Hepatocyte (in vitro differentiated cells): Measurements from ENCODE around the gene CDO1. TPM values are rescaled to one million over a fixed set of nuclear protein-coding genes. Genes with fewer than 3 reads are reported as not detected.

Source experiments
- DNase-seq: peaks from one replicate; pipeline ENCODE4 v3.0.0-alpha.2; 2016; ENCODE audit warnings: low spot score
- H2AFZ ChIP-seq: fragments of 200-600 bp; sonication (generic); 2 replicates; pipeline ENCODE4 v1.6.0; 2016; ENCODE audit warnings: antibody characterized with exemption, mild to moderate bottlenecking
- H3K27ac ChIP-seq: fragments of 200-600 bp; sonication (generic); 2 replicates; pipeline ENCODE4 v1.5.1; 2016; ENCODE audit warnings: mild to moderate bottlenecking
- H3K27me3 ChIP-seq: fragments of 200-600 bp; sonication (generic); 2 replicates; pipeline ENCODE4 v1.6.1; 2016
- H3K36me3 ChIP-seq: fragments of 200-600 bp; sonication (generic); replicated peaks from 2 replicates; pipeline ENCODE4 v1.5.1; 2016; ENCODE audit warnings: low read depth; ENCODE audit not compliant: insufficient read depth
- H3K4me1 ChIP-seq: fragments of 200-600 bp; sonication (generic); 2 replicates; pipeline ENCODE4 v1.5.1; 2016; ENCODE audit warnings: mild to moderate bottlenecking, moderate library complexity; ENCODE audit not compliant: insufficient read depth
- H3K4me2 ChIP-seq: fragments of 200-600 bp; sonication (generic); 2 replicates; pipeline ENCODE4 v1.6.0; 2016
- H3K4me3 ChIP-seq: fragments of 200-600 bp; sonication (generic); 2 replicates; pipeline ENCODE4 v1.5.1; 2016; ENCODE audit warnings: mild to moderate bottlenecking
- H3K79me2 ChIP-seq: fragments of 200-600 bp; sonication (generic); 2 replicates; pipeline ENCODE4 v1.6.0; 2017; ENCODE audit warnings: mild to moderate bottlenecking
- H3K9me2 ChIP-seq: fragments of 200-600 bp; sonication (generic); replicated peaks from 2 replicates; pipeline ENCODE4 v1.6.0; 2017; ENCODE audit warnings: mild to moderate bottlenecking; ENCODE audit not compliant: insufficient read depth
- H3K9me3 ChIP-seq: fragments of 200-600 bp; sonication (generic); 2 replicates; pipeline ENCODE4 v1.5.1; 2016; ENCODE audit warnings: low read depth, mild to moderate bottlenecking
- H4K20me1 ChIP-seq: fragments of 200-600 bp; sonication (generic); 2 replicates; pipeline ENCODE4 v1.6.0; 2016; ENCODE audit warnings: mild to moderate bottlenecking; ENCODE audit not compliant: insufficient read depth, poor library complexity, severe bottlenecking
- CTCF ChIP-seq: fragments of 200-600 bp; sonication (generic); IDR thresholded peaks from 2 replicates; pipeline ENCODE4 v1.5.1; 2016; ENCODE audit warnings: antibody characterized with exemption, mild to moderate bottlenecking; ENCODE audit not compliant: poor library complexity
- EZH2 ChIP-seq: fragments of 200-600 bp; sonication (generic); IDR thresholded peaks from 2 replicates; pipeline ENCODE4 v1.6.1; 2016; ENCODE audit warnings: antibody characterized with exemption, mild to moderate bottlenecking, borderline replicate concordance
- EZH2phosphoT487 ChIP-seq: fragments of 200-600 bp; sonication (generic); IDR thresholded peaks from one replicate; pipeline ENCODE4 v1.6.1; 2018; ENCODE audit warnings: antibody characterized with exemption, mild to moderate bottlenecking, low read depth, moderate library complexity; ENCODE audit not compliant: unreplicated experiment, severe bottlenecking
- WGBS: methylation state at CpG from one replicate; pipeline ENCODE4 v1.1.6; 2016; ENCODE audit warnings: low lambda C conversion rate; ENCODE audit errors: missing lambda C conversion rate; 5-methylcytosine and 5-hydroxymethylcytosine counted together
- polyA plus RNA-seq: library from polyadenylated mRNA; unstranded; fragments of >200 nt; fragmentation: Nextera tagmentation; extraction: Ambion mirVana; gene quantifications from 2 replicates; pipeline ENCODE4 v1.2.1, GENCODE V29; 2016
- total RNA-seq: library from RNA; depleted of rRNA; stranded (reverse); fragments of >200 nt; gene quantifications from 2 replicates; pipeline ENCODE4 v1.2.3, GENCODE V29; 2014

The CDO1 gene
- total and polyA plus RNA-seq, 2 experiments from 2014 or later, result 17.5 to 29.8 TPM

GRCh38 chr5:115775999-115776398, 40.5 kb downstream of the CDO1 start:
- TF ChIP-seq CTCF, result no peak
- no peak for TF ChIP-seq EZH2phosphoT487
- TF ChIP-seq EZH2, result no peak
- Histone ChIP-seq H2AFZ (no peak overlapping the region), H3K4me1 (no peaks in the 10 kb centered on the region), H3K4me3 (no peak overlapping the region), H3K79me2 (no peaks in the 10 kb centered on the region), H3K27ac (no peak overlapping the region), H4K20me1 (no peaks in the 10 kb centered on the region), H3K36me3 (no peaks in the 10 kb centered on the region), H3K27me3 (no peaks in the 10 kb centered on the region), H3K4me2 (no peak overlapping the region), H3K9me2 (no peaks in the 10 kb centered on the region), H3K9me3 (no peaks in the 10 kb centered on the region)
- DNase-seq, result no peak
- WGBS, result 74% methylated on average over 4 of the region's 4 CpGs

GRCh38 chr5:115774684-115775083, 41.8 kb downstream of the CDO1 start:
- 91% methylated on average over 3 of the region's 3 CpGs for WGBS
- no peak overlapping the region for H3K4me3 ChIP-seq
- DNase-seq, result no peak

GRCh38 chr5:115772731-115773475, 43.6 kb downstream of the CDO1 start:
- TF ChIP-seq CTCF (no peak), EZH2 (no peak), EZH2phosphoT487 (no peak)
- Histone ChIP-seq H3K27ac (no peak overlapping the region), H3K36me3 (no peaks in the 10 kb centered on the region), H3K4me1 (no peaks in the 10 kb centered on the region), H4K20me1 (no peaks in the 10 kb centered on the region), H2AFZ (no peak overlapping the region), H3K79me2 (no peaks in the 10 kb centered on the region), H3K9me3 (no peaks in the 10 kb centered on the region), H3K4me3 (no peak overlapping the region), H3K9me2 (no peaks in the 10 kb centered on the region), H3K4me2 (no peak overlapping the region), H3K27me3 (no peaks in the 10 kb centered on the region)
- DNase-seq, result no peak
- 54% methylated on average over 2 of the region's 2 CpGs for WGBS

More at GRCh38 chr5:115774684-115775083, 41.8 kb downstream of the CDO1 start:
- Histone ChIP-seq H4K20me1 (no peaks in the 10 kb centered on the region), H3K9me3 (no peaks in the 10 kb centered on the region), H3K4me2 (no peak overlapping the region), H2AFZ (no peak overlapping the region), H3K9me2 (no peaks in the 10 kb centered on the region), H3K36me3 (no peaks in the 10 kb centered on the region), H3K27ac (no peak overlapping the region), H3K79me2 (no peaks in the 10 kb centered on the region), H3K4me1 (no peaks in the 10 kb centered on the region), H3K27me3 (no peaks in the 10 kb centered on the region)
- no peak for TF ChIP-seq EZH2phosphoT487
- TF ChIP-seq CTCF, result no peak
- TF ChIP-seq EZH2, result no peak
